Activated CD8-positive, alpha-beta memory T cell treated with anti-CD3 and anti-CD28 coated beads, Interleukin-2, amount 50 U/mL, for 4 hours (primary cell): ENCODE results near the gene KAT2B.
A peak's percentile ranks its signal among the peaks of the same experiment; 100 is the strongest.

ENCODE experiments used
- DNase-seq: peaks from one replicate; pipeline ENCODE4 v3.0.0-alpha.2; 2020

KAT2B gene

DNA sequence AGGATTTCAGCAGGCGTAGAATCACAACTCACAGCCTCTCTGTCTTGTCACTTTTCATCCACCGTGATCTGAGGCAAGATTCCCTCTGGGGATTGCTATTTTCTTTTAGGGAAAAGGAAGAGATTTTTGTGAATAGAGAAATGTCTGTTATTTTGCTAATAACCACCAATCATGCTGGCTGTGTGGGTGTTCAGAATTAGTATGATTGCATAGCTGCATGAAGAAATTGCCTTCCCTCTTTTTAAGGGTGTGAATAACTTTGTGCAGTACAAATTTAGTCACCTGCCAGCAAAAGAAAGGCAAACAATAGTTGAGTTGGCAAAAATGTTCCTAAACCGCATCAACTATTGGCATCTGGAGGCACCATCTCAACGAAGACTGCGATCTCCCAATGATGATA, 60.8 kb downstream of the KAT2B start:
- no peak for DNase-seq

DNA sequence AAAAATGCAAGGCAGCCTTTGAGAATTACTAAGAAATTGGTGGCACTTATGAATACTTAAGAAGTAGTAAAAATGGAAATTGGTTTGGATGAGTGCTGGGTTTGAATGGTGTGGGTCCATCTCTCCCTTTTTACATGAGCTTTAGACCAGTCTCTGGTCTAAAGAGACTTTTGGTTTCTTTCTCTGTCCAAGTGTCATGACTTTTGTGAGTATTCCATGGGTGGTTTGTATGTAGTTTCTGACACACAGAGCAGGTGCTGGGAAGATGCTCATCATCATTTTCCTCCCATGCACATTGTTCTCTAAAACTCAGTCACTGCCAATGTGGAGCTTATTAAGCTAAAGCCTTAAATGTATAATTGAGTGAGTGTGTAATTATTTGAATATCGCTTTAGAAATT, 63.5 kb downstream of the KAT2B start:
- no peak for DNase-seq

DNA sequence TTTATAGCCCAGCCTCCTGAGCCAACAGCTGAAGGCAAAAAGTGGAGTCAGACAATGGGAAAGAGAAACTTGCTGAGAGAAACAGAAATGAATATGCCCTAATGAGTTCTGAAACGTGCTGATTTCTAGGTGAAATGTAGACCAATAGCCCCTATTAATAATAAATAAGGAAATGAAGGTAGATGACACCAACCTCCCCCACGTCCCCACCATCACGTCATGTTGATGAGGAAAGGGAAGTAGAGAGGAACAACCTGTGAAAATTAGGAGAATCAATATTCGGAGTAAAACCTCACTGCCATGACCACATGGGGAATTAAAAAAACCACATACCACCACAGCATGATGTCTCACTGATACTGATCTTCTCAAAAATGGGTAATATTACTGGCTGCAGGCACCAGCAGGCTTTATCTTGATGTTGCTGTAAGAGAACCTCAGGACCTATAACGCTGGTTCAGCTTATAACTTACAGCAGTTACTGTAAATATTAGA, 64.0 kb downstream of the KAT2B start:
- DNase-seq, result peak; percentile 35

DNA sequence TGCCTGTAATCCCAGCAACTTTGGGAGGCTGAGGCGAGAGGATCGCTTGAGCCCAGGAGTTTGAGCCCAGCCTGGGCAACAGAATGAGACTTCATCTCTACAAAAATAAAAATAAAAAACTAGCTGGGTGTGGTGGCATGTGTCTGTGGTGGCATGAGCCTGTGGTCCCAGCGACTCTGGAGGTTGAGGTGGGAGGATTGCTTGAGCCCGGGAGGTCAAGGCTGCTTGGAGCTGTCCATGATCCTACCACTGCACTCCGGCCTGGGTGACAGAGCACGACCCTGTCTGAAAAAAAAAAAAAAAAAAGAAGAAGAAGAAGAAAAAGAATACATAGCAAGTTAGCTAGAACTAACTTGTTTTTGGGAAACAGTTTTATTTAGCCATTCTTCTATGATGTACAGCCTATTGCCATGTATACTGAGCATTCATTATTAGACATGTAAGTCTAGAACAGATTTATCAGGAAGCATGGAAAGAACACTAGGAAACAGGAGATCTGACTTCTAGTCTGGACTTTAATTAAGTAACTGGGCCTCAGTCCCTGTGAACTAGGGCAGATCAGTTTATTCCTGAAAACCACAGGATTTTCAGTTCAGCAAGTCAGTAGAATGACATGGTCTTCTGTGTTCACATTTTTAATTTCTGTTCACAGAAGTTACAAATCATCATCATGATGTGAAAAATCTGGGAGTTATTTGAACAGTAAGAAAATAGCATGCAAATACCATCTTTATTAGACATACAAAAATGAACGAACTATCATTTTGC, 65.5 kb downstream of the KAT2B start:
- DNase-seq, result no peak

DNA sequence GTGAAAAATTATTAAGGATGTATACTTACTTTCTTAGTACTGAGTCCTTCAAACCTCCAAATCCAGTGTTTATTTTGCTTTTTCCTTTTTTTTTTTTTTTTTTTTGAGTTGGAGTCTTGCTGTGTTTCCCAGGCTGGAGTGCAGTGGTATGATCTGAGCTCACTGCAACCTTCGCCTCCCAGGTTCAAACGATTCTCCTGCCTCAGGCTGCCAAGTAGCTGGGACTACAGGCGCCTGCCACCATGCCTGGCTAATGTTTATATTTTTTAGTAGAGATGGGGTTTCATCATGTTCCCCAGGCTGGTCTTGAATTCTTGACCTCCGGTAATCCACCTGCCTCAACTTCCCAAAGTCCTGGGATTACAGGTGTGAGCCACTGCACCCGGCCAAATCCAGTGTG, 67.5 kb downstream of the KAT2B start:
- no peak for DNase-seq

DNA sequence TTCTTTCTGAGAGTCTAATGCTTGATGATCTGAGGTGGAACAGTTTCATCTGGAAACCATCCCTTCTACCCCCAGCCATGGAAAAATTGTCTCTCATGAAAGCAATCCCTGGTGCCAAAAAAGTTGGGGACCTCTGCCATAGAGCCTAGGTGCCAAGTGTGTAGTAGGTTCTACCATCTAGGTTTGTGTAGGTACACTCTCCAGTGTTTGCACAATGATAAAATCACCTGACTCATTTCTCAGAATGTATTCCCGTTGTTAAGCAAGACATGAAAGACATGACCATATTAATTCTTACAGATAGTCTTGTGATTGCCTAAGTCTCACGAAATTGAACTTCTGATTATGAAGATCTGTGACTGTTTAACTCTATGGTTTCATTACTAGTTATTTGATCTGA, 68.6 kb downstream of the KAT2B start:
- no peak for DNase-seq

DNA sequence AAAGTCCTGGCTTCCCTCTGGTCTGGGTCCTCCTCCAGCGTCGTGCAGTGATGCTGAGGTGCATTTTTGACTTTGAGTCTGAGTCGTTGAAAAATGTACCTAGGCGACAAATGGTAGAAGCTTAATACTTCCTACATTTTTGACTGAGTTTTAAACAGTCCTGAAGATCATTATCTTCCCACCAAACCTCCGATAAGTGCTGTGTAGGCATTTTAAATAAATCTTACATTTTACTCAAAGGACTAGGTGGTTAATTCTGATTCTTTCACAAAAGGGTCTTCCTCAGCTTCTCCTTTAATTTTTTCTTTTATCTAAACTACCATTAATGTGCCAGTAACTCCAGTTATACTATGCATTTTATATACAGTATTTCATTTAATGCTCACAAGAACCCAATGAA, 70.6 kb downstream of the KAT2B start:
- no peak for DNase-seq

DNA sequence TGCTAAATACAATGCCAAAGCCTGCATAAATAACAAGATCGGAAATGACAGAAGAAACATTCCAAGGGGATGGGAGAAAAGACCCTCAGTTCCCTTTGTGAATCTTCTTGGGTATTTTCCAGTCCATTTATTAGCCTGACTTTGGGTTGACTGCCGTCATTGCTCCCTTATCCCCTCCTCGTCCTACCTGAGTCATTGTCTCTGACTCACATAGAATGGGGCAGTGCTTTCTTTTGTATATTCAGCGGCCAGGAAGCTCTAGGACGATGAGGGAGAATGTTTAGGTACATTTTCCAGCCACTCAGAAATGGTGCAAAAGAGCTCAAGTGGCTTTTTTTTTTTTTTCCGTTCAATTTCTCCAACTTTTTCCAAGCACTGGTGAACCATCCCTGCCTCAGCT, 71.6 kb downstream of the KAT2B start:
- no peak for DNase-seq

DNA sequence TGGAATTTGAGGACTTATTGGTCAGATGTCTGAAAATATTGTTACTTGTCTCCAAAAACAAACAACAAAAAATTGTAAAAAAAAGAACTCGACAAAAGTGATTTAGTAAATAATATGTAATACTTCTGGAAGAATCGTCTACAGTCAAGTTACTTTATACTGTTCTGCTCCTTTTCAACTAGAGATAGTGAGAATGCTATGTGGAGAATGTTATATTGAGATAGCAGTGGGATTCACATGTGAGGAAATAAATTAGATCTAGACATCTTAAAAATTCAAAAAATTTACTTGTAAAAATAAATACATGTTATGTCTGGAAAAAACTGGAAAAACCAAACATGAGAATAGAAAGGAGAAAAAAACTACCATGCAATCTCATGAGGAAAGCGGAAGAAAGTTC, 80.8 kb downstream of the KAT2B start:
- no peak for DNase-seq

DNA sequence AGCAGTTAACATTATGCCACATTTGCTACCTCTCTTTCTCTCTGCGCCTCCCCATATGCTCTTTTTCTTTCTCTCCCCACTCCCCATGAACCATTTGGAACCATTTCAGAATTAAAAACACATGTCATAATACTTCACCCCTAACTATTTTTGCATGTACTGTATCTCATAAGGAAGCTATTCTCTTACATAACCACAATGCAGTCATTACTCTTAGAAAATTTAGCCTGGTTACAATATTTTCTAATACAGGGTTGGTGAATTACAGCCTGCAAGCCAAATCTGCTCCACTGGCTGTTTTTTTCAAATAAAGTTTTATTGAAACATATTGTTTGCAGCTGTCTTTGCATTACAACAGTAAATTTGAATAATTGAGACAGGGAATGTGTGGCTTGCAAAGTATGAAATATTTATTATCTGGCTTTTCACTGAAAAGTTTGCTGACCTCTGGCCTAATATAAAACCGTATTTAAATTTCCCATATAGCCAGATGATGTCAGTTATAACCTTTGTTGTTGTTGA, 82.9 kb downstream of the KAT2B start:
- DNase-seq, result no peak

DNA sequence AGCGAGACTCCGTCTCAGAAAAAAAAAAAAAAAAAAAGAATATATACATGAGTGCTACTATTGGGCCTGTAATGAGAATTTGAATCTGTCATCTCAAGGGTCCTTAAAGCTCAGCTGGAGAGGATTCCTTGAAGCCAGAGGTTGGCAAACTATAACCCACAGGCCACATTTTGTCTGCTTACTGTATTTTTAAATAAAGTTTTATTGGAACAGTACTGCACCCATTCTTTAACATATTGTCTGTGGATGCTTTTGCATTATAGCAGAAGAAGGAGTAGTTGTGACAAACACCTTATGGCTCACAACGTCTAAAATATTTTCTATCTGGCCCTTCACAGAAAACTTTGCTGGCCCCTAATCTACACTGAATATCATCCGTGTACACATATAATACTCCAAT, 85.0 kb downstream of the KAT2B start:
- no peak for DNase-seq

DNA sequence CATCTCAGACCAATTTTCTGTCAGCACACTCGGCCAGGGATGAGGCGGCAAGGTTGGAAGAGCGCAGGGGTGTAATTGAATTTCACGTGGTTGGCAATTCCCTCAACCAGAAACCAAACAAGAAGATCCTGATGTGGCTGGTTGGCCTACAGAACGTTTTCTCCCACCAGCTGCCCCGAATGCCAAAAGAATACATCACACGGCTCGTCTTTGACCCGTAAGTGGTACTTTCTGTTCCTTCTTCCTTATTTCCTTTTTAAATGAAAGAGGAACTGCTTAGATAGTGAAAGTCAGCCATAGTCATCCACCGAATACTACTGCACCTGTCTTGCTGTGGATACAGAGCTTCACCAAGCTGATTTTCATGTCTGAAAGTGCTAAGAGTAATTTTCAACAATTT, 85.7 kb downstream of the KAT2B start:
- DNase-seq, result no peak

DNA sequence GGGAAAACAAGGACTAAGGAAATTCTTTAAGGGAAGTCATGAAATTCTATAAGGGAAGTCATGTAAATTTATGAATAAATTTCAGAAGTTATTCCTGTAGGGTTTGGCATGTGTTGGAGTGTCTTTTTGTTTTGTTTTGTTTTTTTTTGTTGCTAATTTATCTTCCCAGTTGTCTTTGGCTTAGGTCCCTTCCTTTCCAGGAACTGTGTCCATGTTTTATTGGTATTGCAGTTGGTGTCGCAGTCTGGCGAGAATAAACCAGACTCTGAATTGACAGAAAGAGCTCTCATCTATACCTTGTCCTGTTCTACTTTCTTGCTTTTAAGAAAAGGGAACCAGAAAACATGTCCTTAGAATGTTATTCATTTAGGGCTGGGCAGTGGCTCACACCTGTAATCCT, 88.1 kb downstream of the KAT2B start:
- DNase-seq, result no peak

DNA sequence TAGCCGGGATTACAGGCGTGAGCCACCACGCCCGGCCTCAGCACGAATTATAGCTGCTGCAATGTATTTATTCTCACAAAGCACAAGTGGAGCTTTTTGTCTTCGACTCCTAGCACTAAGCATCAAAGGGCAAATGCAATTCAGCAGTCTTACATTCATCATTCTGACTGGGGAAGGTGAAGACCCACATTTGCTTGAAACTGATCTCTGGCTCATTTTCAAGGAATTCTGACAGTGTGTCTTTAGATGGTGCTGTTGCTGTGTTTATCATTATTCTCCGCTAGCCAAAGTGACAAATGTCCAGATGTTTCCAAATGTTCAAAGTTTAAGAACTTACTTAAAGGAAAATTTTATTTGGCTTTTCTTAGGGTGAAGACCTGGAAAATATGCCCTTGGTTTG, 89.9 kb downstream of the KAT2B start:
- DNase-seq, result no peak

DNA sequence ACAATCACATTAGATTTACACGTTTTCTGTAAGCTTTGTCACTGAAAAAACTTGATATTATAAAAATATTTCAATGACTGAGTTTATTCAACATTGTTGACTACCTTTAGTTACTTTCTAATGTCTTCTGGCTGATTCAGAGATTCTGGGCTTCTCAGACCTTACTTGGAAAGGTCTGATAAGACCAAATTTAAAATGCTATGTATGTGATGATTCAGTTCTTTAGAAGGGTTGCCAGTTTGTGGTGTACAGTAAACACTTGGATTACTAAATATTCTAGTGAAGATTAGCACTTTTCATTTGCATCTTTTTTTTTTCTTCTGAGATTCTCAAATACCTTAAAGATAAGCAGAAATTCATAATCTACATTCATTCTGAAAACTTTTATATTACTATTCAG, 96.0 kb downstream of the KAT2B start:
- no peak for DNase-seq

DNA sequence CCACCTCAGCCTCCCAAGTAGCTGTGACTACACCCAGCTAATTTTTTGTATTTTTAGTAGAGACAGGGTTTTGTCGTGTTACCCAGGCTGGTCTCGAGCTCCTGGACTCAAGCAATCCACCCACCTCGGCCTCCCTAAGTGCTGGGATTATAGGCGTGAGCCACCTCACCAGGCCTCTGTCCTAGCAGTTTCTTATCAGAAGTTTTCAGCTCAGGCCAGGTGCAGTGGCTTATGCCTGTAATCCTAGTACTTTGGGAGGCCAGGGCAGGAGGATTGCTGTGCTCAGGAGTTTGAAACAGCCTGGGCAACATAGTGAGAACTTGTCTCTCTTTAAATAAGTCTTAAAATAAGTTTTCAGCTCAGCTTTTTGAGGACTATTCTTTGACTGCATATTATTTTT, 97.4 kb downstream of the KAT2B start:
- no peak for DNase-seq

DNA sequence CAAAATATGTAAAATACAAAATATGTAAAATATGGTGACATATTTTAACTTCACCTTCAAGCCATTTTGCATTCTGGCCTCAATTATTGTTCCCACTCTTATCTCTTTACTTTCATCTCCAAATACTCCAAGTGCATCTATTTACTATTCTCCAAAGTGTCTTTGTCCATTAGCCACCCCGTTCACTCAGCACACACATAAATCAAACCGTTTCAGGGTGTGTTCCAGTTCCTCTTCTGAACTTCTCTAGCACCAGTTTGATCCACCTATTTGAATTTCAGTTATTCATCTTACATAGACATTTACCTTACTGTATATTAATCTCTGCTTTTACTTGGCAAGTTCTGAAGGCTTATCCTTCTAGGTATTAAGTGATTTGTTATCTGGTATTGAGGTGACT, 100.6 kb downstream of the KAT2B start:
- no peak for DNase-seq

DNA sequence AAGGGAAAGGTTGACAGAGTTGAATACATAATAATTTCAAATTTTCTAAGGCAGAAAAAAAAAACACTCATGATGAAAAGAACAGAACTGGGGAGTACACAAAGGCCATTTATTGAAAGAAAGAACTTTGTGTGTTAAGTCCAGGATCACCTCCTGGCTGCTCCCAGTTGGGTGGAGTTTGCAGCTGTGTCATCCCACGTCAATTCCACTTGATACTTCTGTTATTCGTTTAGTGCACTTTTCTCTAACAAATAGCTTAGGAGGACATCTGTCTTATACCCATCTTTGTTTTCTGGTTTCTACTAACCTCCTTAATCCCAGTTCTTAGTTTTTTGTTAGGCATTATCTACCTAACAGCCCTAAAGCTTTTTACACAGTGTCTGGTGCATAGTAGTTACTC, 101.1 kb downstream of the KAT2B start:
- DNase-seq, result no peak

DNA sequence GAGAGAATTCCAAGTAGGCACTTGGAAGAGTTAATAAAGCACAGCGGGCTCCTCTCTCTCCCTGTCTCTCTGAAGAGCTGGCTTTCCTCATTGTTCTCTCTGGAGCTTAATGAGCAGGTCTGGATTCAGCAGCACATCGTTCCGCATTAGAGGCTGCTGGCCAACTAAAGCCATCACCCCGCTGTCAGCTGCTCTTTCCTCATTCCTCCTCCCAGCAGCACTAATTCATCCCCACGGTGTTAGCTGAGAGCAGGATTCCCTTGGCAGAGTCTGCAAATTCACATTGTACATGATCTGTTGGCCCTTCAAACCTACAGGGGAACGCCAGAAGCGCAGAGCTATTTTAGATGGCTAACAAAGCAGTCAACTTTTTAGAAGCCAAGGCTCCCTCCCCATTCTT, 101.6 kb downstream of the KAT2B start:
- no peak for DNase-seq

DNA sequence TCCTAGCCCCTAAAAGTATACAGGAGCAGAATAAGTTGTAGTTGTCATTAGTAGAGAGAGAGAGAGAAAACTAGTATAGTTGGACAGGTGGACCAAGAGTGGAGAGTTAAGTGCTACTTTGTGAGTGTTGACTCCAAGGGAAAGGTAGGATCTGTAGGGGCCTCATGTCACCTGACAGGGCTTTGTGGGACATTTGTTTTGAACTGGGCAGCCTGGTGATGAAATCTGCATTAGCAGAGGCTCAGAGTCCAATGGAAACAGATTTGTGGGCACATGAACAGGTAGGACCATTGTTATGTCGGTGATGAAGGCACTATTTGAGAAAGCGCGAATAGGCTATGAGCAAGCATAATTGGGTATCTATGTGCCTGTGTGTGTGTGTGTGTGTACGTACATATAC, 102.3 kb downstream of the KAT2B start:
- no peak for DNase-seq

DNA sequence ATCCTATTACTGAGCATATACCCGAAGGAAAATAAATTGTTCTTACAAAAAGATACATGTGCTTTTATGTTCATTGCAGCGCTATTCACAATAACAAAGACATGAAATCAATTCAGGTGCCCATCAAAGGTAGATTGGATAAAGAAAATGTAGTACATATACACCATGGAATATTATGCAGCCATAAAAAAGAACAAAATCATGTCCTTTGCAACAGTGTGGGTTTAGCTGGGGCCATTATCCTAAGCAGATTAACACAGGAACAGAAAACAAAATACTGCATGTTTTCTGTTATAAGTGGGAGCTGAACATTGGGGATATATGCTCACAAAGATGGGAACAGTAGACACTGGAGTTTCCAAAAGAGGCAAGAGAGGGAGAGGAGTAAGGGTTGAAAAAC, 103.3 kb downstream of the KAT2B start:
- no peak for DNase-seq

DNA sequence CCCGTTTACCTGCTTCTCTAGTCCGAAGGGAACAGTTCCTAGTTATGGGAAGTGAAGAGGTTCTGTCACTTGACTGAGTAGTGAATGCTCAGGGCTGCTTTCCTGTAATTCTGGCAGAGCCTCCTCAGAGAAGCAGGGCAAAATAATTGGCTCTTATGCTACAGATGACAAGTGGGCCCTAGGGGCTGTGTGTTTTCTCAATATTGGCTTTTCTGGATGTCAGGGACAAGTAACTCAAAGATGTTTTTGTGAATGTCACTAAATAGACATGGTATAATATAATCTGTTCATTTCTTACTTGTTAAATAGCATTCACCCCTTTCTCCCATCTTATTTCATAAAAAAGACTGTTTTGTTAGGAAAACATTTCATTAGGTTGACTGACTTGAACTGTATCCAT, 105.6 kb downstream of the KAT2B start:
- no peak for DNase-seq

DNA sequence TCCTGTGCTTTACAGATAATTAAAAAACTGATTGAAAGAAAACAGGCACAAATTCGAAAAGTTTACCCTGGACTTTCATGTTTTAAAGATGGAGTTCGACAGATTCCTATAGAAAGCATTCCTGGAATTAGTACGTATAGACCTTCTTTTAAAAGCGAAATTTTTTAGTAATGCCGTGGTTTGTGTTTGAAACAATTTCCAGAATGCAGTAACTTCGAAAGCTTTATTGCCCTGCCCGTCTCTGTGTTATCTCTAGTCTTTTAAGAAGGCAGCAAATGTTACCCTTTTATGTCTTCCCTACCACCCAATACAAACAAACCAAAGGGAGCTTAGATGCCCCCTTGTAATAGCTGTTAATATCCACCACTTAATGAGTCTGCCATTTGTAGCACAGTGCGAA, 106.1 kb downstream of the KAT2B start:
- DNase-seq, result no peak

DNA sequence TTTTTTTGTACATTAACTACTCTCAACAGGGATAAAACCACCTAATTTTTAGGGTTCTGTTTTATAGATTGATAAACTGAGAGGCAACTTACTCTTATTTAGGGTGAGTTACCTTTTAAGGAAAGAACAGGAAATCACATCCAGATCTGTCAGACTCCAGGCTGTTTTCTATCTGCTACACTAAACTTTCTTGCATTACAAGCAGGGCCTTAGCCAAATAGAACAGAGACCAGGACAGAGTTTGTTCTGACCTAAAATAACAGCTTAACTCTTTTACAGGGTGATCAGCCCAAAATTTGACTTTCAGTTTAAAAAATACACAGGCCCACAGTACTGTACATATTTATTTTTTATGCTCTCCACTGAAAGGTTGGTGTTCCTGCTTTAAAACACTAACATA, 107.1 kb downstream of the KAT2B start:
- DNase-seq, result no peak

DNA sequence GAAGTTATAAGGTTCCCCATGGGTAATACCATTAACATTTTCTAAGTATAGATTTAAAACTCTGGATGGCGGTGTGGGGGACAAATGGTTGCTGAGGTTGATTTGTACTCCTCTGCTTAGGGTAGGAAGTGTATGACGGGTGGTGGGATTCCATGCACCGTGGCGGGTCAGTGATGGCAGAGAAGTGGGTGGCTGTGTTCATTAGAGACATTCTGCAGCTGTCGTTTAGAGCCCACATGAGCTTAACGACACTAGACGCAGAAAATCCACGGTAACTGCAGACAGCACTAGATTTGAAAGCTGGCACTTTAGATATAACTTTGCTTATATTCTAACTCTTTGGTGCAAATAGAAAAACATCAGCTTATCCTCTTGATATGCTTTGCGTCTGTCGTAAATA, 108.2 kb downstream of the KAT2B start:
- DNase-seq, result no peak
